OCI-LY7 (cell line): Measurements from ENCODE around the gene SLAMF7.

Source experiments
- EZH2phosphoT487 ChIP-seq: fragments of 200-600 bp; sonication (generic); IDR thresholded peaks from 2 replicates; pipeline ENCODE4 v1.6.1; 2018; ENCODE audit warnings: low read depth, borderline replicate concordance, mild to moderate bottlenecking, mixed run types, antibody characterized with exemption, low read length, moderate library complexity, mixed read lengths
- TF ChIP-seq, protein P1 (sequence below): fragments of 200-600 bp; sonication (generic); conservative IDR thresholded peaks from 2 replicates; pipeline ENCODE4 v1.5.1; 2014; ENCODE audit warnings: mild to moderate bottlenecking, antibody characterized with exemption, low read length, moderate library complexity, mixed read lengths

DNA sequence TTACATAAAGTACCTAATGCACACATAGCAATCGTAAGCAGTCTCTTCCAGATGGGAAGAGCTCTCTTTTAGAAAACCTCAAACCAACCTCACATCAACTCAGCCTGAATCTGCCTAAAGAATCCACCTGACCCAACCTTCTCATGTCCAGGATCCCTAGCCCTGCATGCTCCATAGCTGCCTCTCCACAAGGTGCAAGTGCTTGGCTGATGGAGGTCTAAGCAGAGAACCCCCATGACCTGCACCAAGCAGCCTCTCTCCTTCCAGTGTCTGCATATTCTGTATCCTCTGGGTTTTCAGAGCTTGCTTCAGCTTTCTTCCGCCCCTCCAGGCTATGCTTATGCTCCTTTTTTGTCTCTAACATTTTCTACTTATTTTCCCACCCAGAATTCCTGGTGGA is 59.4 kb downstream of the SLAMF7 start:
- TF ChIP-seq, protein P1, sequence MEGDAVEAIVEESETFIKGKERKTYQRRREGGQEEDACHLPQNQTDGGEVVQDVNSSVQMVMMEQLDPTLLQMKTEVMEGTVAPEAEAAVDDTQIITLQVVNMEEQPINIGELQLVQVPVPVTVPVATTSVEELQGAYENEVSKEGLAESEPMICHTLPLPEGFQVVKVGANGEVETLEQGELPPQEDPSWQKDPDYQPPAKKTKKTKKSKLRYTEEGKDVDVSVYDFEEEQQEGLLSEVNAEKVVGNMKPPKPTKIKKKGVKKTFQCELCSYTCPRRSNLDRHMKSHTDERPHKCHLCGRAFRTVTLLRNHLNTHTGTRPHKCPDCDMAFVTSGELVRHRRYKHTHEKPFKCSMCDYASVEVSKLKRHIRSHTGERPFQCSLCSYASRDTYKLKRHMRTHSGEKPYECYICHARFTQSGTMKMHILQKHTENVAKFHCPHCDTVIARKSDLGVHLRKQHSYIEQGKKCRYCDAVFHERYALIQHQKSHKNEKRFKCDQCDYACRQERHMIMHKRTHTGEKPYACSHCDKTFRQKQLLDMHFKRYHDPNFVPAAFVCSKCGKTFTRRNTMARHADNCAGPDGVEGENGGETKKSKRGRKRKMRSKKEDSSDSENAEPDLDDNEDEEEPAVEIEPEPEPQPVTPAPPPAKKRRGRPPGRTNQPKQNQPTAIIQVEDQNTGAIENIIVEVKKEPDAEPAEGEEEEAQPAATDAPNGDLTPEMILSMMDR, result no peak
- TF ChIP-seq EZH2phosphoT487, result no peak
